Testis (tissue), 3 donors: ENCODE measurements around the gene KCNA2. TPM values are rescaled to one million over a fixed set of nuclear protein-coding genes. Genes with fewer than 3 reads are reported as not detected.

Source experiments
- DNase-seq: peaks from one replicate; pipeline ENCODE4 v3.0.0-alpha.2; 2019
- H3K27ac ChIP-seq, 2 donors: fragments of 200-600 bp; sonication (generic); one replicate each; pipeline ENCODE4 v1.5.1; 2019
- H3K27me3 ChIP-seq: fragments of 200-600 bp; sonication (generic); one replicate; pipeline ENCODE4 v1.5.1; 2019
- H3K36me3 ChIP-seq: fragments of 200-600 bp; sonication (generic); one replicate; pipeline ENCODE4 v1.5.1; 2017; ENCODE audit warnings: low read depth; ENCODE audit errors: missing control alignments
- H3K4me1 ChIP-seq: fragments of 200-600 bp; sonication (generic); one replicate; pipeline ENCODE4 v1.5.1; 2019
- H3K4me3 ChIP-seq, 2 donors: fragments of 200-600 bp; sonication (generic); one replicate each; pipeline ENCODE4 v1.5.1; 2017 to 2019
- H3K9me3 ChIP-seq: fragments of 200-600 bp; sonication (generic); one replicate; pipeline ENCODE4 v1.5.1; 2017
- POLR2A ChIP-seq: fragments of 450-650 bp; IDR thresholded peaks from one replicate; pipeline ENCODE4 v1.6.1; 2017; ENCODE audit warnings: antibody characterized with exemption, mild to moderate bottlenecking, moderate library complexity
- WGBS, 2 donors: methylation state at CpG; one replicate each; pipeline ENCODE4 v1.1.5; 2018; 5-methylcytosine and 5-hydroxymethylcytosine counted together
- intact Hi-C: fragments of 100-400 bp; cut with DNase I; formaldehyde crosslinking; loops from one replicate; pipeline ENCODE4 v1.15.1; 2023; ENCODE audit warnings: low total_unique reads
- polyA plus RNA-seq: library from polyadenylated mRNA; stranded (reverse); fragments of 350-450 nt; fragmentation: Illumina TruSeq; extraction: RNeasy Lipid Tissue Mini Kit (QIAGEN cat#74804); gene quantifications from one replicate; pipeline ENCODE4 v1.2.3, GENCODE V29; 2014; ENCODE audit warnings: low read depth, low replicate concordance; ENCODE audit not compliant: insufficient read depth
- total RNA-seq, 2 donors: library from RNA; depleted of rRNA; stranded (reverse); fragments of >200 nt; gene quantifications; one replicate each; pipeline ENCODE4 v1.2.3, GENCODE V29; 2016
- TF ChIP-seq, protein P1 (sequence below), 3 experiments: fragments of 450-650 bp in 2 of 3; fragments of 200-600 bp in 1 of 3; sonication (generic) in 1 of 3; IDR thresholded peaks; one replicate each; pipeline ENCODE4 v1.5.1; 2016 to 2019; ENCODE audit warnings: antibody characterized with exemption in 3 of 3, mild to moderate bottlenecking in 2 of 3, moderate library complexity in 1 of 3

The KCNA2 gene
- total and polyA plus RNA-seq, 3 donors from 2014 or later, result 3.7 to 6.1 (median 6.1) TPM

DNA sequence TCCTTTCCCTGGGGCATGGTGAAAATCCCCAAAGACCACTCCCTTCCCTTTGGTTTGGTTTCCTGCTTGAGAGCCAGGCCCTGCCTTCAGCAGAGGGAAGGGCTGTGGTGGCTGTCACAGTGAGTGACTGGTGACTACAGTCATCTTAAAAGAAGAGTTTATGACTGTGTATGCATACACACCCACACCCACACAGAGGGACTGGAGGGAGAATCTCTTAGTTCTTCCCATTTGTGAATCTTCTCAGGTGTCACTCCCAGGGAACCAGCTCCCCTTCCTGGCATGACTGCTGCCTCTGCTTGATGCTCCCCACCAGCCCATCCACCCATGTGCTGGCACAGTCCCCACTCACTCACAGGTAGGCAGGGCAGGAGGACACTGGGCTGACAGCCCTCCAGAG, 3.9 kb upstream of the KCNA2 start:
- no peak for TF ChIP-seq POLR2A
- TF ChIP-seq, protein P1, sequence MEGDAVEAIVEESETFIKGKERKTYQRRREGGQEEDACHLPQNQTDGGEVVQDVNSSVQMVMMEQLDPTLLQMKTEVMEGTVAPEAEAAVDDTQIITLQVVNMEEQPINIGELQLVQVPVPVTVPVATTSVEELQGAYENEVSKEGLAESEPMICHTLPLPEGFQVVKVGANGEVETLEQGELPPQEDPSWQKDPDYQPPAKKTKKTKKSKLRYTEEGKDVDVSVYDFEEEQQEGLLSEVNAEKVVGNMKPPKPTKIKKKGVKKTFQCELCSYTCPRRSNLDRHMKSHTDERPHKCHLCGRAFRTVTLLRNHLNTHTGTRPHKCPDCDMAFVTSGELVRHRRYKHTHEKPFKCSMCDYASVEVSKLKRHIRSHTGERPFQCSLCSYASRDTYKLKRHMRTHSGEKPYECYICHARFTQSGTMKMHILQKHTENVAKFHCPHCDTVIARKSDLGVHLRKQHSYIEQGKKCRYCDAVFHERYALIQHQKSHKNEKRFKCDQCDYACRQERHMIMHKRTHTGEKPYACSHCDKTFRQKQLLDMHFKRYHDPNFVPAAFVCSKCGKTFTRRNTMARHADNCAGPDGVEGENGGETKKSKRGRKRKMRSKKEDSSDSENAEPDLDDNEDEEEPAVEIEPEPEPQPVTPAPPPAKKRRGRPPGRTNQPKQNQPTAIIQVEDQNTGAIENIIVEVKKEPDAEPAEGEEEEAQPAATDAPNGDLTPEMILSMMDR (IDR thresholded peaks at IDR 0.05), result no peak
- no peaks in the 10 kb centered on the region for H3K36me3 ChIP-seq

DNA sequence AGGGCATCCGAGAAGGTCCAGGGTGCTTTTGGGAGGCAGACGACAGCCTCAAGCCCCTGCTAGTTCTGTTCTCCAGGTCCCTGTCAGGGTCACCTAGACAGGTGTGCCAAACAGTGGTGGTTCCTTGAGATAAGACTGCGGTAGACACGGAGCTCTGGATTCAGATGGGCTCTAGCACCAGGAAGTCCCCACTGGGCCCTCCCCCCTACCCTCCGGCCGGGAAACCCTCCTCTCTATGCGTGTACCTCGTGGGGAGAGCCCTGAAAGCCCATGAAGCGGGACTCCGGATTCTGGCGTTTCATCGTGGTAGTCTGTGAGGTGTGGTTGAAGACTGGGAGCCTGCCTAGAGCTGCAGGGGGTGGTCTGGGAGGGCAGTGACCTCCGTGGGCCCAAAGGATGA, 2.1 kb upstream of the KCNA2 start:
- Histone ChIP-seq H3K27me3 (no peaks in the 10 kb centered on the region), H3K36me3 (no peaks in the 10 kb centered on the region), H3K27ac (no peak overlapping the region), H3K4me3 (no peak overlapping the region), H3K4me1 (peaks cover 7% of the 10 kb centered on the region), H3K9me3 (no peaks in the 10 kb centered on the region)
- intact Hi-C loops, result no loop called here
- DNase-seq, result no peak
- TF ChIP-seq, protein P1 (IDR thresholded peaks at IDR 0.05), result no peak
- no peak for TF ChIP-seq POLR2A
- 42 to 52% methylated on average over 11 to 13 of the region's 13 CpGs for WGBS, 2 donors

More for the DNA sequence above, 3.9 kb upstream of the KCNA2 start:
- Histone ChIP-seq H3K27ac (no peak overlapping the region), H3K27me3 (no peaks in the 10 kb centered on the region), H3K4me3 (no peak overlapping the region), H3K4me1 (peaks cover 7% of the 10 kb centered on the region), H3K9me3 (no peaks in the 10 kb centered on the region)
- DNase-seq, result no peak
- intact Hi-C loops, result no loop called here

DNA sequence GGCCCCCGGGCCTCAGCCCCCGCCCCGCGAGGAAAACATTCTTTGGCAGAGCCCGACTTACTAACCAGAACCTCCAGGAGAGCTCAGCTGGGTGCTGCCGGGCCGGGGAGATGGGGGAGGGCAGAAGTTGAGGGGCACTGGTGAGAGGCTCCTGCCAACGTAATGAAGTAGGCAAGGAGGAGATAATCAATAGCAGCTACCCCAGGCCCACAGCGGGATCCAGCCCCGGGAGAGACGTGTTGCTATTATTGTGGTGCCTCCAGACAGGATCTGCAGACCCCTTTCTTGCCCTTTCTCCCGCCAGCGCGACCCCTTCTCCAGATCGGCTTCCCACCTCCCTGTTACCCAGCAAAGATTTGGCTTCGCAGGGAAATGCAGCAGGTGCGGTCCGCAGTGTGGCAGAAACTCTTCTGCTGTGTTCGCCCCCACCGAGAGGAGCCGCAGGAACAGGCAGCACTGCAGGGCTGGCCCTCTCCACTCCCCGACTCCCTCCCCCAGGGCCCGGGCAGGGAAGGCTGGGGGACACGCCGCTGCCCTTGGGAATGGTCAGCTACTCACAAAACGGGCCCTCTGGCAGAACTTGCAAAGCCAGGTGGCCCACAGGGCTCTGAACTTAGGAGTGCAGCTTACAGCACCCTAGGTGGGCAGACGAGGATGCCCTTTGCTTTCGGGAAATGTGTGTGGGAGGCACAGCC, 1.5 kb upstream of the KCNA2 start:
- Histone ChIP-seq H3K36me3 (no peaks in the 10 kb centered on the region), H3K27me3 (no peaks in the 10 kb centered on the region), H3K9me3 (no peaks in the 10 kb centered on the region), H3K27ac (no peak overlapping the region), H3K4me1 (peaks cover 7% of the 10 kb centered on the region), H3K4me3 (peak overlapping the region; percentile 55 to 67)
- TF ChIP-seq POLR2A, result no peak
- TF ChIP-seq, protein P1 (IDR thresholded peaks at IDR 0.05), result no peak
- intact Hi-C loops, result no loop called here
- WGBS, 2 donors, result 4 to 5% methylated on average over 20 to 26 of the region's 28 CpGs
- peak; percentile 22 for DNase-seq

DNA sequence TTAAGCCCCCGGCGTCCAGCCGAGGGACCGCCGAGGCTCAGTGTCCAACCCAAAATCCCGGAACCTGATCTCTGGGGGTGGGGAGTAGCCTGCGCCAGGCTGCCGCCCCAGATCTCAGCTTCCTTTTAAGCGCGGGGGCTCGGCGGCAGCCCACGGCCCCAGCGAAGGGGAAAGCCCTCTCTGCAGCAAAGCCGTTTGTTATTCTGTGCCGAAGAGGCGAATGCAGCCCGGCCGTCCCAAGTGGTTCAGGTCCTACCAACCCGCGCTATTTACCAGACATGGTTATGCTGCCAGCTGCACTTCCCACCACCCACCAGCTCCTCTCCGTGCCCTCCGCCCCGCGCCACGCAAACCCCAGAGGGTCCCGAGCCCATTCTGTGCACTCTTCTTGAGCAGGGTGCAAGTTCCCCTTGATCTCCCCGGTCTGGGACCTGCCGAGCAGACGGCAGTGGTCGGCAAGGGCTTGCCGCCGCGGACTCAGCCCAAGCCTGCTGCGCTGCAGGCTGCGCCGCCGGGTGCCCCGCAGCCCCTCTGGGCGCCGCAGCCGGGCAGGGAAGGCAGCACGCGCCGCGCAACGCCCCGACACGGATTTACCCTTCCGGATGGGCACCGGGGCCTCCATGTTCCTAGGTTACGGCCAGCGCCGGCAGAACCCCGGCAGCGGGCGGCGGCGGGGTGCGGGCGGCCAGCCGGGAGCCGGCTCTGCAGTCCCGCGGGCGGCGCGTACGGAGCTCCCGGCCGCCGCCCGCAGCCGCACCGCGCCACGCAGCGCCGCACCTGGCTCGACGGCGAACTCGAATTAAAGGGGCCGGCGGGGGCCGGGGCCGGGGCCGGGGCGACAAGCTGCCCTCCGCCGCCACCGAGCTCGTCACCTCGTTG, 738 bp upstream of the KCNA2 start:
- intact Hi-C loops, result no loop called here
- Histone ChIP-seq H3K27ac (peak overlapping the region; percentile 71 to 74), H3K27me3 (no peaks in the 10 kb centered on the region), H3K4me1 (peaks cover 7% of the 10 kb centered on the region), H3K9me3 (no peaks in the 10 kb centered on the region), H3K36me3 (no peaks in the 10 kb centered on the region), H3K4me3 (peak overlapping the region; percentile 55 to 67)
- TF ChIP-seq POLR2A, result no peak
- TF ChIP-seq, protein P1 (IDR thresholded peaks at IDR 0.05), result no peak
- WGBS, 2 donors, result 1 to 2% methylated on average over 13 to 77 of the region's 94 CpGs
- DNase-seq, result no peak
